ENCODE results near the gene DMPK.

Gene DMPK, protein sequence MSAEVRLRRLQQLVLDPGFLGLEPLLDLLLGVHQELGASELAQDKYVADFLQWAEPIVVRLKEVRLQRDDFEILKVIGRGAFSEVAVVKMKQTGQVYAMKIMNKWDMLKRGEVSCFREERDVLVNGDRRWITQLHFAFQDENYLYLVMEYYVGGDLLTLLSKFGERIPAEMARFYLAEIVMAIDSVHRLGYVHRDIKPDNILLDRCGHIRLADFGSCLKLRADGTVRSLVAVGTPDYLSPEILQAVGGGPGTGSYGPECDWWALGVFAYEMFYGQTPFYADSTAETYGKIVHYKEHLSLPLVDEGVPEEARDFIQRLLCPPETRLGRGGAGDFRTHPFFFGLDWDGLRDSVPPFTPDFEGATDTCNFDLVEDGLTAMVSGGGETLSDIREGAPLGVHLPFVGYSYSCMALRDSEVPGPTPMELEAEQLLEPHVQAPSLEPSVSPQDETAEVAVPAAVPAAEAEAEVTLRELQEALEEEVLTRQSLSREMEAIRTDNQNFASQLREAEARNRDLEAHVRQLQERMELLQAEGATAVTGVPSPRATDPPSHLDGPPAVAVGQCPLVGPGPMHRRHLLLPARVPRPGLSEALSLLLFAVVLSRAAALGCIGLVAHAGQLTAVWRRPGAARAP

DNA sequence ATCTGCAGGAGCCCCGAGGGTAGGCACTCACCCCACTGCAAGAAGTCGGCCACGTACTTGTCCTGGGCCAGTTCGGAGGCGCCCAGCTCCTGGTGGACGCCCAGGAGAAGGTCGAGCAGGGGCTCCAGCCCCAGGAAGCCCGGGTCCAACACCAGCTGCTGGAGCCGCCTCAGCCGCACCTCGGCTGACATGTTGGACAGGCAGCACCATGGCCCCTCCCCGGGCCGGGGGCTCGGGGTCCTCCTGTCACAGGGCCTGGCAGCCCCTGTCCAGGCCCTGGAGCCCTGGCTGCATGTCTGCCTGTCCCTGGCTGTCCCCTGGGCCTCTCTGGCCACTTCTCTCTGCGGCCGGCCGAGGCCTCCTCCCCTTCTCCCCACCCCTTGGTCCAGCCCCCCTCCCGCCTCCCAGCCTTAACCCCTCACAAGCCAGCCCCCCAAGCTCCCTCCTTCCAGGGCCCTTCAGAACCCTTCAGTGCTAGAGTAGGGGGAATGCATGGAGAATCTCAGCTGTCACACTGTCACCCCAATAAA is at the start of gene DMPK:
TSS of gene DMPK (minus strand) at position 329 of the 530 bp plus-strand sequence. CDS start at position 191, 138 bp downstream.
- in situ Hi-C loops (cut with MboI; ENCODE audit: low sequenced_read_pairs): no loop called here
- Histone ChIP-seq H3K4me3 (no peak within 1 kb of the TSS), H3K36me3 (replicated peaks) (peaks cover 27% of the 10 kb centered on the region), H3K9me3 (no peaks in the 10 kb centered on the region), H3K4me1 (peaks cover 10% of the 10 kb centered on the region), H3K27me3 (ENCODE audit: low read depth) (no peaks in the 10 kb centered on the region)
- DNase-seq (ENCODE audit: low spot score in 2 of 2): no peak

DNA sequence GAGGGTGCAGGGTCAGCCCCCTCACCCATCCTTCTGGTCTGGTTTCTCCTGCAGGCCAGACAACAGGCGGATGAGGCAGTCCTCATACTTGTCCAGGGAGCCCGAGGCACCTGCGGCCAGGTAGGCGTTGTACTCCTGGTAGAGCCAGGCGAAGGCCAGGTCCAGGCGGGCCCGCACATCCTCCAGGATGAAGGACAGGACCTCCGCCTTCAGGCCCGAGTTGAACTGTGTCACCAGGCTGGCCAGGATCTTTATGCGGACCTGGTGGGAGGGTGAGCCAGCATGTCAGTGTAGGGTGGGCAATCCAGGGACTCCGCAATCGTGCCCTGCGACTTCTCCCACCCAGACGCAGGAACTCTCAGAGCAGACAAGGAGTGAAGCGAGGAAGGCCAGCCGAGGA is 46.7 kb upstream of the DMPK start:
- no peak for DNase-seq (ENCODE audit: low spot score in 2 of 2)
- in situ Hi-C loops (cut with MboI; ENCODE audit: low sequenced_read_pairs): no loop called here
- Histone ChIP-seq H3K36me3 (replicated peaks) (peaks cover 93% of the 10 kb centered on the region), H3K27me3 (ENCODE audit: low read depth) (no peaks in the 10 kb centered on the region), H3K4me1 (no peaks in the 10 kb centered on the region), H3K9me3 (no peaks in the 10 kb centered on the region), H3K4me3 (no peak overlapping the region)

DNA sequence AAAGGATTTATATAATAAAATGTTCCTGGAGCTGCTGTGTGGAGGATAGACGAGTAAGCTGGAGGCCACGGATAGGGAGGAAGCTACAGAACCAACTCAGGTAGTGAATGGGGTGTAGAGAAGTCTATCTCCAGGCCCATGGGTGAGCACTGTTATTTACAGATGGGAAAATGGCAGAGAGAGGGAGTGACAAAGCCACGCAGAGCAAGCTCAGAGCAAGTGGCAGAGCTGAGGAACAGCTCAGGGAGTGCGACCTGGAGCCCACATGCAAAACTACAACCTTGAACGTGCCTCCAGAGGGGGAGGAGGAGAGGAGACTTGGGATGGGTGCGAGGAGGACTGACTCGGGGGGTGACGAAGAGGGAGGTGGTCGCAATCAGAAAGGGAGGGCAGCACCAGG is 46.2 kb upstream of the DMPK start:
- Histone ChIP-seq H3K27me3 (ENCODE audit: low read depth) (no peaks in the 10 kb centered on the region), H3K9me3 (no peaks in the 10 kb centered on the region), H3K36me3 (replicated peaks) (peaks cover 91% of the 10 kb centered on the region), H3K4me1 (no peaks in the 10 kb centered on the region), H3K4me3 (no peak overlapping the region)
- in situ Hi-C loops (cut with MboI; ENCODE audit: low sequenced_read_pairs): no loop called here
- DNase-seq (ENCODE audit: low spot score in 2 of 2): no peak

DNA sequence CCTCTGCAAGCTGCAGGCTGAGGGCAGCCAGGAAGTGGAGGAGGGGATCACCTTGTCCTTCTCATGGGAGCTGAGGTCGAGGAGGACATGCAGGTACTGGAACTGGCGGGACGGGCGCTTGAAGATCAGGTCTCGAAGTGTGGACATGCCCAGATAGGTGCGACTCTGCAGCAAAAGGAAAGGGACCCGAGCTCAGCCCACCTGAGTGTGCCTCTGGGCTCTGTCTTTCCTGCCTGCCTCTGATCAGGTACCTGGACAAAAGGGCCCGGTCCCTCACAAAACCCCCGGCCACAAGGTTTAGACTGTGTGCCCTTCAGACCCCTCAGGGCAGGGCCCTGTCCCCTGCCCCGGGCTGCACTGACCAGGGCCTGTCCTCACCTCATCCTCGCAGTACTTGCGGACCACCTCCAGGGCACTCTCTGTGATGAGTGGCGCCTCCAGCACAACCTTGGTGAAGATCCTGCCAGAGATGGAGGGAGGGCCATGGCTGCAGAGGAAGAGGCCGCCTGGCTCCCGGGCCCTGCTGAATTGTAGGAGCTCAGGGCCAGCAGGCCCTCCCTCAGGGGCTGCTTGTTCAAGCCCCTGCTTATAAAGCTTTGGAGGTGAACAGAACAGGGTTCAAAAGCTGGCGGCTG is 45.3 kb upstream of the DMPK start:
- H3K9me3 ChIP-seq: no peaks in the 10 kb centered on the region
- DNase-seq (ENCODE audit: low spot score in 2 of 2): no peak
- no peaks in the 10 kb centered on the region for H3K4me1 ChIP-seq
- no peak overlapping the region for H3K4me3 ChIP-seq
- no peaks in the 10 kb centered on the region for H3K27me3 ChIP-seq (ENCODE audit: low read depth)
- in situ Hi-C loops (cut with MboI; ENCODE audit: low sequenced_read_pairs): no loop called here
- peaks cover 94% of the 10 kb centered on the region for H3K36me3 ChIP-seq (replicated peaks)

DNA sequence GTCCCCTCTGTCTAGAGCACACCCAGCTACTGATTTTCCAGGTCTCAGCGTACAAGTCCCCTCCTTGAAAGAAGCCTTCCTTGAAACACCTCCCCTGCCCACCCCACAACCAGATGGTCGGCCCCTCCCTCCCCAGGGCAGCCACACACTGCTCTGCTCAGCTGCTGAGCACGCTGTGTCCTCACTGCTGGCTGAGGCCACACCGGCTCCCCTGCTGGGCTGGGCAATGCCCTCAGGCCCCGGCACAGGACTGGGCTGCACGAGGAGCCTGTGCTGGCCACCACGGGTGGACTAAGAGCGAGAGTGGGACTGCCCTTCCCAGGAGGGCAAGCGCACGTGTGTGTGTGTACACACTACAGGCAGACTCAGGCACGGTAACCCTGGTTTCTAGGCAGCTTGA is 44.6 kb upstream of the DMPK start:
- no peaks in the 10 kb centered on the region for H3K9me3 ChIP-seq
- in situ Hi-C loops (cut with MboI; ENCODE audit: low sequenced_read_pairs): no loop called here
- peaks cover 91% of the 10 kb centered on the region for H3K36me3 ChIP-seq (replicated peaks)
- H3K27me3 ChIP-seq (ENCODE audit: low read depth): no peaks in the 10 kb centered on the region
- H3K4me3 ChIP-seq: no peak overlapping the region
- no peak for DNase-seq (ENCODE audit: low spot score in 2 of 2)
- H3K4me1 ChIP-seq: no peaks in the 10 kb centered on the region

DNA sequence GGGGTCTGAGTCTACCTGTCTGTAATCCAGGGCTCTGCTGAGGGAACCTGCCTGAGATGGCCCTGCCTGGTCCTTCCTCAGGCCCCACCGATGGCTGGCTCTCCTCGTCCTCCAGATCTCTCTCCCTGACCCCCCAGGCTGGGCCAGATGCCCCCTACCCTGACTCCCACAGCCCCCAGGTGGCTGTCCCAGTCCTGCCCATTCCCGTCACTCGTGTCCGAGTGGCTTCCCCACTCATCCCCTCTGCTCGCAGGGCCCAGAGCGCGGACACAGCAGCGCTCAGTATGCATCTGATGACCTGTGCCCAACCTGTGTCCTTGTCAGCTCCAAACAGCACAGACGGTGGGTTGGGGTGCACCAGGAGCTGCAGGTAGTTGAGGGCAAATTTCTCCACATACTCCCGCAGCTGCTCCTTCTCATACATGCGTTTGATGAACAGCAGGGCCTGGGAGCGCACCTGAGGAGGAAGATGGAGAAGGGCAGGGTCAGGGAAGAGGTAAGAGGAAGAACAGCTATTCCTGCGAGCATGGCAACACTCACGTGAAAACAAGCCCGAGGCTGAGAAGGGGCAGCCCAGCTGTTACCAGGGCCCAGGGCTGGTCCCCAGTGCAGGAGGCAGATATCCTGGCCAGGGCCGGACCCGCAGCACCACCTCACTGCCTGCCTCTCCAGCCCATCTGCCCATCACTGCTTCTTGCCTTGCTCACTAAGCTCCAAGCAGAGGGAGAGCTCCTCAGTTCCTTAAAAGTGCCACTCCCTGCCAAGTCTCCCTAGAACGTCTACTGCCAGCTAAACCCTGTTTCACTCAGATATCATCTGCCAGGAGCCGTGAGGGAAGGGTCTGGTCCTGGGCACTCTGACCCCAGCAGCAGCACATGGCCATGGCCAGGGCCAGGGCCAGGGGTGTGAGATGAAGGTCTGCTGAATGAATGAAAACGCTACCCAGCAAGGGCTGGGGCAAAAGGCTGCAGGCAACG is 43.9 kb upstream of the DMPK start:
- Histone ChIP-seq H3K9me3 (no peaks in the 10 kb centered on the region), H3K27me3 (ENCODE audit: low read depth) (no peaks in the 10 kb centered on the region), H3K4me3 (no peak overlapping the region), H3K4me1 (no peaks in the 10 kb centered on the region), H3K36me3 (replicated peaks) (peaks cover 84% of the 10 kb centered on the region)
- in situ Hi-C loops (cut with MboI; ENCODE audit: low sequenced_read_pairs): no loop called here
- DNase-seq (ENCODE audit: low spot score in 2 of 2): no peak

DNA sequence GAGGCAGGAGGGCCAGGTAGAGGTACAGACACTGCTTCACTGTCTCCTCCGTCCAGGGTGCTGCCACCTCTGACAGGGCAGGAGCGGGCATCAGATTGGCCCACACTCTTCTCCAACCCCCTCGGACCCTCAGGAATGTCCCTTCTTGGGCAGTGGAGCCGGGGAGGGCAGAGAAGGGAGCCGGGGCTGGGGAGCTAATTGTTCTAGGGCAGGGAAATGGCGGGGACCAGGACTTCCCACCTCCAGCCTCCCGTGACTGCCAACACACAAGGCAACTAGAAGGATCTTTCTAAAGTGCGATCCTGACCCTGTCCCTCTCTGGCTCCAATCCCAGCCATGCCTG is 42.9 kb upstream of the DMPK start:
- H3K4me1 ChIP-seq: no peaks in the 10 kb centered on the region
- peaks cover 81% of the 10 kb centered on the region for H3K36me3 ChIP-seq (replicated peaks)
- DNase-seq (ENCODE audit: low spot score in 2 of 2): no peak
- no peaks in the 10 kb centered on the region for H3K27me3 ChIP-seq (ENCODE audit: low read depth)
- in situ Hi-C loops (cut with MboI; ENCODE audit: low sequenced_read_pairs): no loop called here
- no peak overlapping the region for H3K4me3 ChIP-seq
- no peaks in the 10 kb centered on the region for H3K9me3 ChIP-seq

DNA sequence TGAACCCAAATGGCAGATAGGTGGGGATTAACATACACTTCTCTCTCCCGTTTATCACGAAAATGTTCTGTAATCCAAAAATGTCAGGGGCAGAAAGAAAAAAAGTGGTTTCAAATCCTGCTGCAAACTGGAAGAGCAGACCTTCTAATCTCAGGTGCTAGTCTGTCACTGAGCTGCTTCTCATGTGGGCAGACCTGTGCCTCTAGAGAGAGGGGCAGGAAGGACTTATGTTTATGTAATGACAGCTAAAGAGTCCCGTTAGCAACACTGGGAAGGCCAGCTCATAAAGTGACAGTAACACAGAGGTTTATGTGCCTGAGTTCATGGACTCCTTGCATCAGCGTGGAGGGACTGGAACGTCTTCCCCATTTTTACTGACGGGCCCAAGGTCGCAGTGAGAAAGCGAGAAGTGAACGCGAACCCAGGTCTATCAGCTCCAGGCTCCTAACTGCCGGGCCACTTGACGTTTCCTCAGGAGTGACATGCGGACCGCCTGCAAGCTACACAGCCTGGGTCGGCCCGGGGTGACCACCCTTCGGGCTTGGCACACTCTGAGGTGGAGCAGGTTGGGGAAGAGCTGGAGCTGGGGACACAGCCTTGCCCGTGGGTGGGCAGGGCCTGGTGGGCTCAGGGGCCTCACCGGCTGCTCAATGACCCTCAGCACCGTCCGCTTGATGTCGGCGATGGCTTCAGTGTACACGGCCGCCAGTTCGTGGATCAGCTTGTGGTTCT is 42.4 kb upstream of the DMPK start:
- H3K36me3 ChIP-seq (replicated peaks): peaks cover 82% of the 10 kb centered on the region
- H3K9me3 ChIP-seq: no peaks in the 10 kb centered on the region
- in situ Hi-C loops (cut with MboI; ENCODE audit: low sequenced_read_pairs): no loop called here
- H3K27me3 ChIP-seq (ENCODE audit: low read depth): no peaks in the 10 kb centered on the region
- DNase-seq (ENCODE audit: low spot score in 2 of 2): no peak
- no peaks in the 10 kb centered on the region for H3K4me1 ChIP-seq
- no peak overlapping the region for H3K4me3 ChIP-seq

DNA sequence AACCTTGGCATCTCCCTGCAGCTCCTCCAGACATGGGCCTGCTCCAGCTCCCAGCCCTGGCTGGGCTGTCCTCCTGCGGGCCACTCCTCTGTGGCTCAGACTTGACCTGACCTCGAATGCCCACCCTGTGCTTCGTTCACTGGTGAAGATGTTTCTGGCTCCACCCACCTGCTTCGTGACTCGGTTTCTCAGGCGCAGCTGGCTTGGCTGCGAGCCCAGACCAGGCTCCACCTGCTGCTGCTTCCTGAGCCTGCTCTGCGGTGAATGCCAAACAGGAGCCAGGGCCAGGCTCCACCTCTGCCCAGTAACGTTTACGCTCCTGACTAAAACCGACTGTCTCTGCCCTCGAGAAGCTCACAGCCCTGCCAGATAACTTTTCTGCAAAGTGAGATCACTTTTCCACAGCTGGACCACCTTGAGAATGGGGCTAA is 41.8 kb upstream of the DMPK start:
- H3K4me3 ChIP-seq: no peak overlapping the region
- H3K4me1 ChIP-seq: no peaks in the 10 kb centered on the region
- DNase-seq (ENCODE audit: low spot score in 2 of 2): no peak
- H3K27me3 ChIP-seq (ENCODE audit: low read depth): no peaks in the 10 kb centered on the region
- in situ Hi-C loops (cut with MboI; ENCODE audit: low sequenced_read_pairs): no loop called here
- no peaks in the 10 kb centered on the region for H3K9me3 ChIP-seq
- peaks cover 77% of the 10 kb centered on the region for H3K36me3 ChIP-seq (replicated peaks)

DNA sequence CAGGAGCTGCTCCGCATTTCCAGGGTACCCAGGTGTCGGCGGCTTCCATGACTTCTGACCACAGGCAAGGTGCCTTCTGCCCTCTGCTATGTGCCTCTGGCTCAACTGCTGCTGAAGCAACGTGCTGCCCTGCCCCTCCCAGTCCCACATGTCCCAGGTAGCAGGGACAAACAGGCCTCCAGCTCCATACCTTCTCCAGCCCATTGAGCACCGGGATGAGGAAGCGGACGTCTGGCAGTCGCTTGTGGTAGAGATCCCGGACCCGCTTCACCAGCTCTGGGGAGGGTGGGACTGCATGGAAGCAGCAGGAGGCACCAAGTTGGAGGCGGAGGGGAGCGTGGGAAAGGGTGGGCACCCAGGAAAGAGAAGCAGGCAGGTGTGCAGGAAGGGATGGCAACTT is 40.9 kb upstream of the DMPK start:
- Histone ChIP-seq H3K4me3 (no peak overlapping the region), H3K27me3 (ENCODE audit: low read depth) (no peaks in the 10 kb centered on the region), H3K4me1 (no peaks in the 10 kb centered on the region), H3K9me3 (no peaks in the 10 kb centered on the region), H3K36me3 (replicated peaks) (peaks cover 72% of the 10 kb centered on the region)
- no peak for DNase-seq (ENCODE audit: low spot score in 2 of 2)
- in situ Hi-C loops (cut with MboI; ENCODE audit: low sequenced_read_pairs): no loop called here

DNA sequence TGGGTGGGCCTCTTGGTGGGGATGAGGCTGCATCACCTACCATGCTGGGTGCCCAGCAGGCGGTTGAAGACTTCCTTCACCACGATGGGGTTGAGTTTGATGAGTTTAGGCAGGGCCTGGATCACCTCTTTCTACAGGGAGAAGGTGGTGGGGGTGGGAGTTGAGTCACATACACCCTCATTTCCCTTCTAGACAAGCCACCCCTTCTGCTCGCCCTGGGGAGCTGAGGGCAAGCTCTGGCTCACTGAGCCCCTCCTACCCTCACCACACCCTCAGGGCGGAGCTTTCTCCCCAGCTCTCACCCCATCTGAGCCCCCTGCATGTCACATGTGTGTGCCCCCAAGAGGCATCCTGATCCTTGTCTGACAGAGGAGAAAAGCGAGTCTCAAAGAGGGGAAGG is 40.4 kb upstream of the DMPK start:
- no peak for DNase-seq (ENCODE audit: low spot score in 2 of 2)
- Histone ChIP-seq H3K9me3 (no peaks in the 10 kb centered on the region), H3K36me3 (replicated peaks) (peaks cover 67% of the 10 kb centered on the region), H3K27me3 (ENCODE audit: low read depth) (no peaks in the 10 kb centered on the region), H3K4me3 (no peak overlapping the region), H3K4me1 (no peaks in the 10 kb centered on the region)
- in situ Hi-C loops (cut with MboI; ENCODE audit: low sequenced_read_pairs): no loop called here

DNA sequence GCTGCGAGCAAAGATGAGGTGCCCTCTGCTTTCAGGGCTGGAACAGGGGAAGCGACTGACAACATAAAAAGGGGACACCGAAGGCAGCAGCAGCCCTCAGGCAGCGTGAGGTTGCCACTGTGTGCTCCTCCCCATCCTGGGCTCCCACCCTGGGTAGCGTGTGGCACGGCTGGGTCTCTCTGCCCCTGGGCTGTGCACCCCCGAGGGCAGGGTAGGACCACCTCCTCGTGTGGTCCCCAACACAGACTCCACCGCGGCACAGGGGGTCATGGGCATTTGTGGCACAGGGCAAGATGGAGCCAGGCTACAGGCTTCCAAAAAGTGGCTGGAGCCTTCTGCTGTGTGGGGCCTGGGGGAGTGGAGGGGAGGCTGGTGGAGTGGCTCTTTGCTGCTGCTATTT is 39.3 kb upstream of the DMPK start:
- peaks cover 58% of the 10 kb centered on the region for H3K36me3 ChIP-seq (replicated peaks)
- H3K27me3 ChIP-seq (ENCODE audit: low read depth): no peaks in the 10 kb centered on the region
- H3K4me3 ChIP-seq: no peak overlapping the region
- H3K4me1 ChIP-seq: no peaks in the 10 kb centered on the region
- no peak for DNase-seq (ENCODE audit: low spot score in 2 of 2)
- no peaks in the 10 kb centered on the region for H3K9me3 ChIP-seq
- in situ Hi-C loops (cut with MboI; ENCODE audit: low sequenced_read_pairs): no loop called here

DNA sequence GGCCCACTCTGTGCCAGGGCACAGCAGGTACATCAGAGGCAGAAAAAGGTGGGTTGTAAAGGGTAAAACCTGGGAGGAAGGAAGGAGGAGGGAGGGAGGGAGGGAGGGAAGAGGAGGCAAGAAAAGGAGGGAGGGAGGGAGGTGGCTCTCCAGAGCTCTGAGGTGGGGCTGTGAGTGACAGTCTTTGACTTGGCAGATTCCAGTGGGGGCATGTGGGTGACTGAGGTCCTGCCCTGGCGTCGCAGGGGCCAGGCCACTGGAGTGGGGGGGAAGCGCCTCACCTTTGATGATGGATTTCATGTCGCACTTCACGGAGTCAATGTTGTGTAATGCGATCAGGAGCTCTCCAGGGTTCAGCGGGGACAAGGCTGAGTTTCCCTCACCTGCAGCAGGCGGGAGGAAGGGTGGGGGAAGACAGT is 38.8 kb upstream of the DMPK start:
- in situ Hi-C loops (cut with MboI; ENCODE audit: low sequenced_read_pairs): no loop called here
- no peak overlapping the region for H3K4me3 ChIP-seq
- H3K27me3 ChIP-seq (ENCODE audit: low read depth): no peaks in the 10 kb centered on the region
- DNase-seq (ENCODE audit: low spot score in 2 of 2): no peak
- no peaks in the 10 kb centered on the region for H3K9me3 ChIP-seq
- H3K4me1 ChIP-seq: no peaks in the 10 kb centered on the region
- peaks cover 53% of the 10 kb centered on the region for H3K36me3 ChIP-seq (replicated peaks)
